MM.1S (cell line): ENCODE data around the gene RBFOX1.

Experiments used
- DNase-seq: peaks from one replicate; pipeline ENCODE4 v3.0.0-alpha.2; 2015
- H2AFZ ChIP-seq: fragments of 300-600 bp; sonication (generic); 2 replicates; pipeline ENCODE4 v1.6.0; 2016; ENCODE audit warnings: antibody characterized with exemption, low read length
- H3F3A ChIP-seq: fragments of 300-600 bp; sonication (generic); 2 replicates; pipeline ENCODE4 v1.6.1; 2016; ENCODE audit warnings: mild to moderate bottlenecking, antibody characterized with exemption, low read length, moderate library complexity, mixed read lengths; ENCODE audit not compliant: insufficient read depth
- H3K27ac ChIP-seq: fragments of 300-600 bp; sonication (generic); 2 replicates; pipeline ENCODE4 v1.5.1; 2016; ENCODE audit warnings: mild to moderate bottlenecking, low read length
- H3K27me3 ChIP-seq: fragments of 300-600 bp; sonication (generic); replicated peaks from 2 replicates; pipeline ENCODE4 v1.6.0; 2016; ENCODE audit warnings: low read length; ENCODE audit not compliant: insufficient read depth
- H3K36me3 ChIP-seq: fragments of 300-600 bp; sonication (generic); replicated peaks from 2 replicates; pipeline ENCODE4 v1.6.1; 2016; ENCODE audit warnings: mild to moderate bottlenecking, low read length, mixed read lengths; ENCODE audit not compliant: insufficient read depth
- H3K4me1 ChIP-seq: fragments of 300-600 bp; sonication (generic); 2 replicates; pipeline ENCODE4 v1.6.1; 2016; ENCODE audit warnings: low read length, mixed read lengths
- H3K4me2 ChIP-seq: fragments of 300-600 bp; sonication (generic); 2 replicates; pipeline ENCODE4 v1.6.0; 2016; ENCODE audit warnings: low read depth, low read length
- H3K4me3 ChIP-seq: fragments of 300-600 bp; sonication (generic); 2 replicates; pipeline ENCODE4 v1.5.1; 2016; ENCODE audit warnings: low read length, mixed read lengths
- H3K79me2 ChIP-seq: fragments of 300-600 bp; sonication (generic); 2 replicates; pipeline ENCODE4 v1.6.1; 2016; ENCODE audit warnings: mixed run types, low read length, mixed read lengths
- H3K9ac ChIP-seq: fragments of 300-600 bp; sonication (generic); 2 replicates; pipeline ENCODE4 v1.6.1; 2016; ENCODE audit warnings: low read length, mixed read lengths
- H3K9me2 ChIP-seq: fragments of 300-600 bp; sonication (generic); replicated peaks from 2 replicates; pipeline ENCODE4 v1.6.1; 2016; ENCODE audit warnings: mild to moderate bottlenecking, low read length, mixed read lengths; ENCODE audit not compliant: insufficient read depth
- H3K9me3 ChIP-seq: fragments of 300-600 bp; sonication (generic); replicated peaks from 2 replicates; pipeline ENCODE4 v1.6.1; 2016; ENCODE audit warnings: mild to moderate bottlenecking, low read length, mixed read lengths; ENCODE audit not compliant: insufficient read depth
- H4K20me1 ChIP-seq: fragments of 300-600 bp; sonication (generic); 2 replicates; pipeline ENCODE4 v1.6.1; 2016; ENCODE audit warnings: mild to moderate bottlenecking, low read length, moderate library complexity, mixed read lengths; ENCODE audit not compliant: insufficient read depth
- EZH2 ChIP-seq: fragments of 300-600 bp; sonication (generic); optimal IDR thresholded peaks from 2 replicates; pipeline ENCODE3; 2017; ENCODE audit warnings: low read depth, mild to moderate bottlenecking, antibody characterized with exemption, low read length, mixed read lengths
- EZH2phosphoT487 ChIP-seq: fragments of 300-600 bp; sonication (generic); IDR thresholded peaks from 2 replicates; pipeline ENCODE4 v1.6.1; 2018; ENCODE audit warnings: antibody characterized with exemption, low read length
- TF ChIP-seq, protein P1 (sequence below): fragments of 300-600 bp; sonication (generic); IDR thresholded peaks from 2 replicates; pipeline ENCODE4 v1.5.1; 2016; ENCODE audit warnings: antibody characterized with exemption, low read length, mixed read lengths

Gene RBFOX1

DNA sequence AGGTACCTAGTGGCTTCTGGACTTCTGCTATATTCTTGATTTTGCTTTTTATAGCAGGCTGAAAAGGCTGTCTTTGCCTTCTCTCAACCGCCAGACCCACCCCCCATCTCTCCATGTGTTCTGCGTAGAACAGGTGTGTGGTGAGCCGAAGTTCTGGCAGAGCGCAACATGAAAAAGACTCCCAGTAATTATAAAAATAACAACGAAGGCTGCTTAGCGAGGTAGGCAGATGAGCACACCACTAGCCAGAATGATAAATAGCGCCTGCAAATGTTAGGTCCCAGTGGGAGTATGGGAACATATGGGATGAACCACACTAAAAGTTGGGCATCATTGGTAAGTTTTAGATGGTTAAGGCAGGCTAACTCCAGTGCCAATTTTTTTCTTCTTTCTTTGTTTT, 14.0 kb upstream of the RBFOX1 start:
- H3K4me3 ChIP-seq = no peak overlapping the region
- no peaks in the 10 kb centered on the region for H3K9me3 ChIP-seq
- no peaks in the 10 kb centered on the region for H3K36me3 ChIP-seq
- H2AFZ ChIP-seq = no peak overlapping the region
- no peak overlapping the region for H3K9ac ChIP-seq
- H3F3A ChIP-seq = no peaks in the 10 kb centered on the region
- no peak overlapping the region for H3K4me2 ChIP-seq
- no peaks in the 10 kb centered on the region for H3K4me1 ChIP-seq
- H3K79me2 ChIP-seq = no peaks in the 10 kb centered on the region
- H3K27ac ChIP-seq = no peak overlapping the region
- no peaks in the 10 kb centered on the region for H3K9me2 ChIP-seq
- H4K20me1 ChIP-seq = no peaks in the 10 kb centered on the region
- DNase-seq = no peak
- H3K27me3 ChIP-seq = no peaks in the 10 kb centered on the region
- no peak for TF ChIP-seq EZH2
- TF ChIP-seq, protein P1, sequence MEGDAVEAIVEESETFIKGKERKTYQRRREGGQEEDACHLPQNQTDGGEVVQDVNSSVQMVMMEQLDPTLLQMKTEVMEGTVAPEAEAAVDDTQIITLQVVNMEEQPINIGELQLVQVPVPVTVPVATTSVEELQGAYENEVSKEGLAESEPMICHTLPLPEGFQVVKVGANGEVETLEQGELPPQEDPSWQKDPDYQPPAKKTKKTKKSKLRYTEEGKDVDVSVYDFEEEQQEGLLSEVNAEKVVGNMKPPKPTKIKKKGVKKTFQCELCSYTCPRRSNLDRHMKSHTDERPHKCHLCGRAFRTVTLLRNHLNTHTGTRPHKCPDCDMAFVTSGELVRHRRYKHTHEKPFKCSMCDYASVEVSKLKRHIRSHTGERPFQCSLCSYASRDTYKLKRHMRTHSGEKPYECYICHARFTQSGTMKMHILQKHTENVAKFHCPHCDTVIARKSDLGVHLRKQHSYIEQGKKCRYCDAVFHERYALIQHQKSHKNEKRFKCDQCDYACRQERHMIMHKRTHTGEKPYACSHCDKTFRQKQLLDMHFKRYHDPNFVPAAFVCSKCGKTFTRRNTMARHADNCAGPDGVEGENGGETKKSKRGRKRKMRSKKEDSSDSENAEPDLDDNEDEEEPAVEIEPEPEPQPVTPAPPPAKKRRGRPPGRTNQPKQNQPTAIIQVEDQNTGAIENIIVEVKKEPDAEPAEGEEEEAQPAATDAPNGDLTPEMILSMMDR = no peak

DNA sequence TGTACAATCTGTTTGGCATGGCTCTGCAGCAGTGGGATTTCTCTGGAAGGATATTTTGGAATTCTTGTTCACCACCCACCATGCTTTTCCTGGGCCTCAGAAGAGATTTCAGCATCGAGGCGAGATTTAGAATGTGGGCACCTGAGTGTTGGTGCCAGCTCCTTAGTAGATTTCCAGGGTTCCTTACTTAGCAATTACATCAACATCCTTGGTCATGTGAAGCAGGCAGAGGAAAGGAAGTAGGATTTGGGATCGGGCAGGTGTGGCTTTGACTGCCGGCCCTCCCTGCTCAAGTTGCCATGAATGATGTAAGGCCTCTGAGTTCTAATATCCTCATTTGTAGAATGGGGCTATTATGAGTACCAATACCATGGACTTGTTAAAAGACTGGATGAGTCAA, 13.1 kb upstream of the RBFOX1 start:
- H3F3A ChIP-seq = no peaks in the 10 kb centered on the region
- no peaks in the 10 kb centered on the region for H3K27me3 ChIP-seq
- no peaks in the 10 kb centered on the region for H3K9me2 ChIP-seq
- H3K4me2 ChIP-seq = no peak overlapping the region
- H3K4me3 ChIP-seq = no peak overlapping the region
- TF ChIP-seq EZH2 (no peak), EZH2phosphoT487 (no peak)
- TF ChIP-seq, protein P1 = no peak
- no peaks in the 10 kb centered on the region for H3K9me3 ChIP-seq
- no peak overlapping the region for H3K9ac ChIP-seq
- no peaks in the 10 kb centered on the region for H3K36me3 ChIP-seq
- H3K4me1 ChIP-seq = no peaks in the 10 kb centered on the region
- H2AFZ ChIP-seq = no peak overlapping the region
- no peaks in the 10 kb centered on the region for H4K20me1 ChIP-seq
- H3K27ac ChIP-seq = no peak overlapping the region
- DNase-seq = no peak
- H3K79me2 ChIP-seq = no peaks in the 10 kb centered on the region

DNA sequence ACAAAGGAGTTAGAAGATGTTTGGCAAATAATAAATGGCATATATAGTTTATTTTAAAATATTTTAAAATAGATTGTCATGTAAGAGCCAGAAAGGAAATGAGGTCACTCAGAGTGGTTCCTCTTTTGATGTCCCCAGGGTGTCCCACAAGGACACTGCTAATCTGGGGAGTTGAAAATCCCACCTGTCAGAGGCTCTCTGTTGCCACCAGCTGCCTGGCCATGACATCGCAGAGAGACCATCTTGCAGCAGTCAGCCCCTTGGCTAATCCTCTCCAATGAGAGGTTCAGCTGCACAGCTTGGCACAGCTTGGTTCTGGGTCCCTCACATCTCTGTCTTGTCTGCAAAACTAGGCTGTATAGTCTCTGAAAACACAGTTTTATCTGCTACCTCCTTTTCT, 11.0 kb upstream of the RBFOX1 start:
- no peaks in the 10 kb centered on the region for H3K9me3 ChIP-seq
- H3K9me2 ChIP-seq = no peaks in the 10 kb centered on the region
- H3K4me3 ChIP-seq = no peak overlapping the region
- no peaks in the 10 kb centered on the region for H3K79me2 ChIP-seq
- no peak for DNase-seq
- no peaks in the 10 kb centered on the region for H3K27me3 ChIP-seq
- H3F3A ChIP-seq = no peaks in the 10 kb centered on the region
- TF ChIP-seq, protein P1 = no peak
- TF ChIP-seq EZH2phosphoT487 (no peak), EZH2 (no peak)
- no peak overlapping the region for H2AFZ ChIP-seq
- H3K9ac ChIP-seq = no peak overlapping the region
- no peaks in the 10 kb centered on the region for H3K36me3 ChIP-seq
- H3K27ac ChIP-seq = no peak overlapping the region
- H3K4me2 ChIP-seq = no peak overlapping the region
- H3K4me1 ChIP-seq = no peaks in the 10 kb centered on the region
- no peaks in the 10 kb centered on the region for H4K20me1 ChIP-seq

DNA sequence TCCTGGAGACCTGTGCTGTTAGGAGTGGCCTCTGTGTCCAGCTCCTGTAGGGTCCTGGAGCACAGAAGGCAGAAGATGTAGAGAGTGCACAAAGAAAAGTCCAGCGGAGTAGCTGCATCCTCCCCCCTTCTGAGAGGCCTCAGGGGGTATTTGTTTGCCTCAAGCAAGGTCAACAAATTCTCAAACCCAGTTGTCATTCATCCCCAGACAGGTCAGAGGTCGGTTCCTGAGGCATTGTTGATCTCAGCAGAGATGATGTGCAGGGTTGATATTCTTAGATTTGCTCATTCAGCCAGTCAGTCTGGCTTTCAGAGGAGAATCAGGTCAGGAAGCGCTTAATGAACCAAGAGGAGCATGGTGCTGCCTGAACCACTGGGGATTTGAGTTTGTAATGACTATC, 8.3 kb upstream of the RBFOX1 start:
- Histone ChIP-seq H3K9ac (no peak overlapping the region), H3K4me2 (no peak overlapping the region), H3K9me3 (no peaks in the 10 kb centered on the region), H3K27me3 (no peaks in the 10 kb centered on the region), H2AFZ (no peak overlapping the region), H3F3A (no peaks in the 10 kb centered on the region), H4K20me1 (no peaks in the 10 kb centered on the region), H3K4me1 (no peaks in the 10 kb centered on the region), H3K79me2 (no peaks in the 10 kb centered on the region), H3K27ac (no peak overlapping the region), H3K4me3 (no peak overlapping the region), H3K36me3 (no peaks in the 10 kb centered on the region), H3K9me2 (no peaks in the 10 kb centered on the region)
- DNase-seq = no peak
- TF ChIP-seq EZH2phosphoT487 (no peak), EZH2 (no peak)
- TF ChIP-seq, protein P1 = no peak
